ENCODE measurements around the gene HOXA6. TPM values are rescaled to one million over a fixed set of nuclear protein-coding genes. Genes with fewer than 3 reads are reported as not detected.

HOXA6 gene
- total RNA-seq, 1 experiment from 2014 or later: not detected

- Mint-ChIP-seq H3K36me3 (ENCODE audit: insufficient read depth in 1 of 3, low read depth in 3 of 3) (no peaks in the 10 kb centered on the region; a peak in 3 of 7 replicates), H3K9me3 (peaks cover 16 to 28% of the 10 kb centered on the region in 2 experiments), H3K4me3 (peak within 1 kb of the TSS; percentile 58 to 77), H3K4me1 (peaks cover 7 to 23% of the 10 kb centered on the region in 2 experiments), H3K27me3 (ENCODE audit: low read depth) (peaks cover 100% of the 10 kb centered on the region), H3K27ac (no peak within 1 kb of the TSS)
- H2BK120ac ChIP-seq (ENCODE audit: low read depth, low read length, poor library complexity, severe bottlenecking): no peak within 1 kb of the TSS
- H3K27ac ChIP-seq (ENCODE audit: insufficient read length, low read depth, low read length): no peak within 1 kb of the TSS
- no peak within 1 kb of the TSS for H3K23ac ChIP-seq (ENCODE audit: insufficient read length, low read depth, low read length)
- H2BK12ac ChIP-seq (ENCODE audit: insufficient read length, low read depth, low read length): no peak within 1 kb of the TSS
- peak within 1 kb of the TSS; percentile 65 for H3K4me2 ChIP-seq (ENCODE audit: insufficient read depth, insufficient read length, low read length)
- H3K4ac ChIP-seq (ENCODE audit: low read depth, low read length): no peak within 1 kb of the TSS
- H4K8ac ChIP-seq (replicated peaks; ENCODE audit: insufficient read length, low read depth, low read length): no peak within 1 kb of the TSS
- H3K79me1 ChIP-seq (ENCODE audit: insufficient read depth, low read depth, low read length, poor library complexity, severe bottlenecking): no peaks in the 10 kb centered on the region
- H3T11ph ChIP-seq (ENCODE audit: low read length): no peak within 1 kb of the TSS
- peak; percentile 95 for TF ChIP-seq CTCF (conservative IDR thresholded peaks at IDR 0.05)
- no peaks in the 10 kb centered on the region for H3K4me1 ChIP-seq (ENCODE audit: insufficient read depth, low read length)
- no peak within 1 kb of the TSS for H2BK15ac ChIP-seq (ENCODE audit: low read depth, low read length)
- H3K9me3 ChIP-seq (ENCODE audit: control insufficient read depth, low read depth, low read length): no peaks in the 10 kb centered on the region
- H4K5ac ChIP-seq (ENCODE audit: insufficient read length, low read depth, low read length): no peak within 1 kb of the TSS
- H2BK20ac ChIP-seq (ENCODE audit: low read depth, low read length, poor library complexity, severe bottlenecking): no peak within 1 kb of the TSS
- H2AK5ac ChIP-seq (ENCODE audit: insufficient read length, low read length): no peak within 1 kb of the TSS
- no peak within 1 kb of the TSS for H2BK5ac ChIP-seq (ENCODE audit: insufficient read length, low read length)
- H3K79me2 ChIP-seq (ENCODE audit: insufficient read depth, low read length): no peaks in the 10 kb centered on the region
- peaks cover 97% of the 10 kb centered on the region for H3K27me3 ChIP-seq (ENCODE audit: insufficient read depth, low read length)
- no peak within 1 kb of the TSS for H4K91ac ChIP-seq (ENCODE audit: insufficient read length, low read depth, low read length)
- WGBS (ENCODE audit: extremely low coverage, insufficient read length, low lambda C conversion rate): no CpG with 5 or more reads among the region's 86 CpGs
- no peak within 1 kb of the TSS for H3K18ac ChIP-seq (ENCODE audit: insufficient read length, low read depth, low read length)
- no peaks in the 10 kb centered on the region for H4K20me1 ChIP-seq (ENCODE audit: control insufficient read depth, insufficient read depth, insufficient read length)
- H3K14ac ChIP-seq (ENCODE audit: insufficient read depth, low read length): no peak within 1 kb of the TSS
- no peak within 1 kb of the TSS for H3K9ac ChIP-seq (ENCODE audit: extremely low read depth, insufficient read length, low read length)
- DNase-seq: peak; percentile 88
- H2AFZ ChIP-seq (ENCODE audit: low read length): no peak within 1 kb of the TSS
- no peak within 1 kb of the TSS for H3K56ac ChIP-seq (ENCODE audit: insufficient read length, low read depth, low read length)
- peaks cover 14% of the 10 kb centered on the region for H3K23me2 ChIP-seq (ENCODE audit: insufficient read length, low read depth, low read length, poor library complexity, severe bottlenecking)
Measured at GRCh38 chr7:27143023-27143949, 4.3 kb downstream of the HOXA6 start, which contains the start of gene HOXA5. Gene HOXA5 (minus strand): TSS chr7:27143681. CDS start chr7:27143607, 74 bp downstream.

All from H9 (cell line).